ENCODE data around the gene SPAG17.

Gene SPAG17

GRCh38 chr1:118185084-118185832 lies at the start of gene SPAG17:
Gene SPAG17, minus strand, starts transcription at chr1:118185228. Its CDS starts 71 bp downstream, at chr1:118185157.
- peak; percentile 0 for DNase-seq

GRCh38 chr1:118225471-118225870 lies 40.4 kb upstream of the SPAG17 start:
- no peak for DNase-seq

GRCh38 chr1:118223426-118223825 lies 38.4 kb upstream of the SPAG17 start:
- DNase-seq: peak; percentile 3

- DNase-seq: no peak
Measured at GRCh38 chr1:118219438-118219837, 34.4 kb upstream of the SPAG17 start.

- no peak for DNase-seq
Measured at GRCh38 chr1:118217141-118217838, 32.3 kb upstream of the SPAG17 start.

- no peak for DNase-seq
Measured at GRCh38 chr1:118214866-118215265, 29.8 kb upstream of the SPAG17 start.

- no peak for DNase-seq
Measured at GRCh38 chr1:118210723-118211110, 25.7 kb upstream of the SPAG17 start.

GRCh38 chr1:118210051-118210722 lies 25.2 kb upstream of the SPAG17 start:
- DNase-seq: no peak

GRCh38 chr1:118209648-118210047 lies 24.6 kb upstream of the SPAG17 start:
- DNase-seq: peak; percentile 48

- no peak for DNase-seq
Measured at GRCh38 chr1:118206966-118207365, 21.9 kb upstream of the SPAG17 start.

GRCh38 chr1:118204648-118205047 lies 19.6 kb upstream of the SPAG17 start:
- DNase-seq: peak; percentile 10

GRCh38 chr1:118204105-118204504 lies 19.1 kb upstream of the SPAG17 start:
- DNase-seq: no peak

- no peak for DNase-seq
Measured at GRCh38 chr1:118202076-118202608, 17.1 kb upstream of the SPAG17 start.

GRCh38 chr1:118201524-118201923 lies 16.5 kb upstream of the SPAG17 start:
- DNase-seq: no peak

GRCh38 chr1:118200836-118201235 lies 15.8 kb upstream of the SPAG17 start:
- DNase-seq: no peak

GRCh38 chr1:118190561-118190960 lies 5.5 kb upstream of the SPAG17 start:
- DNase-seq: no peak

- no peak for DNase-seq
Measured at GRCh38 chr1:118189564-118189963, 4.5 kb upstream of the SPAG17 start.

GRCh38 chr1:118188411-118188810 lies 3.4 kb upstream of the SPAG17 start:
- DNase-seq: no peak

- no peak for DNase-seq
Measured at GRCh38 chr1:118186026-118186425, 998 bp upstream of the SPAG17 start.

- no peak for DNase-seq
Measured at GRCh38 chr1:118184739-118185083, 317 bp downstream of the SPAG17 start.

GRCh38 chr1:118183586-118183985 lies 1.4 kb downstream of the SPAG17 start:
- no peak for DNase-seq

- DNase-seq: no peak
Measured at GRCh38 chr1:118177998-118178397, 7.0 kb downstream of the SPAG17 start.

- no peak for DNase-seq
Measured at GRCh38 chr1:118169016-118169415, 16.0 kb downstream of the SPAG17 start.

GRCh38 chr1:118160806-118161205 lies 24.2 kb downstream of the SPAG17 start:
- no peak for DNase-seq

Measured in NCI-H345 (cell line).